SK-N-SH (cell line): ENCODE data around the gene SLC6A20.
"Not testable (repeated sequence)": the region's sequence is repeated elsewhere in the genome, so short reads cannot be mapped to it uniquely, and the experiment has no call there.

Source experiments
- CTCF ChIP-seq: fragments of 200-600 bp; sonication (generic); IDR thresholded peaks from 2 replicates; pipeline ENCODE4 v1.6.1; 2017; ENCODE audit warnings: antibody characterized with exemption, mild to moderate bottlenecking, moderate library complexity
- EZH2phosphoT487 ChIP-seq: fragments of 200-600 bp; sonication (generic); IDR thresholded peaks from 2 replicates; pipeline ENCODE4 v1.6.1; 2017; ENCODE audit warnings: low read depth, mixed run types, mild to moderate bottlenecking, antibody characterized with exemption, moderate library complexity, borderline replicate concordance
- IRF3 ChIP-seq: fragments of 150-350 bp; IDR thresholded peaks from 2 replicates; pipeline ENCODE4 v1.6.1; 2016; ENCODE audit warnings: mild to moderate bottlenecking, low read depth, low read length
- JUND ChIP-seq: IDR thresholded peaks from 2 replicates; pipeline ENCODE4 v1.4.0; 2012
- MXI1 ChIP-seq: IDR thresholded peaks from 2 replicates; pipeline ENCODE4 v1.6.1; 2012; ENCODE audit warnings: mild to moderate bottlenecking, low read depth, low read length, improper control_type of control experiment
- NFIC ChIP-seq: IDR thresholded peaks from 2 replicates; pipeline ENCODE4 v1.4.0; 2012; ENCODE audit warnings: borderline replicate concordance
- POLR2AphosphoS5 ChIP-seq: IDR thresholded peaks from 2 replicates; pipeline ENCODE4 v1.6.1; 2012; ENCODE audit warnings: low read depth, low read length
- RFX5 ChIP-seq: IDR thresholded peaks from 2 replicates; pipeline ENCODE4 v1.6.1; 2012; ENCODE audit warnings: mild to moderate bottlenecking, improper control_type of control experiment, low read length

GRCh38 chr3:45757141-45757540, 39.2 kb downstream of the SLC6A20 start:
- not testable (repeated sequence) for TF ChIP-seq CTCF, JUND, EZH2phosphoT487, POLR2AphosphoS5, IRF3, RFX5, NFIC, MXI1
